ENCODE results near the gene BARHL1. TPM values are rescaled to one million over a fixed set of nuclear protein-coding genes. Genes with fewer than 3 reads are reported as not detected.

BARHL1 gene
- total and polyA plus RNA-seq, 2 experiments from 2014 or later, result not detected

DNA sequence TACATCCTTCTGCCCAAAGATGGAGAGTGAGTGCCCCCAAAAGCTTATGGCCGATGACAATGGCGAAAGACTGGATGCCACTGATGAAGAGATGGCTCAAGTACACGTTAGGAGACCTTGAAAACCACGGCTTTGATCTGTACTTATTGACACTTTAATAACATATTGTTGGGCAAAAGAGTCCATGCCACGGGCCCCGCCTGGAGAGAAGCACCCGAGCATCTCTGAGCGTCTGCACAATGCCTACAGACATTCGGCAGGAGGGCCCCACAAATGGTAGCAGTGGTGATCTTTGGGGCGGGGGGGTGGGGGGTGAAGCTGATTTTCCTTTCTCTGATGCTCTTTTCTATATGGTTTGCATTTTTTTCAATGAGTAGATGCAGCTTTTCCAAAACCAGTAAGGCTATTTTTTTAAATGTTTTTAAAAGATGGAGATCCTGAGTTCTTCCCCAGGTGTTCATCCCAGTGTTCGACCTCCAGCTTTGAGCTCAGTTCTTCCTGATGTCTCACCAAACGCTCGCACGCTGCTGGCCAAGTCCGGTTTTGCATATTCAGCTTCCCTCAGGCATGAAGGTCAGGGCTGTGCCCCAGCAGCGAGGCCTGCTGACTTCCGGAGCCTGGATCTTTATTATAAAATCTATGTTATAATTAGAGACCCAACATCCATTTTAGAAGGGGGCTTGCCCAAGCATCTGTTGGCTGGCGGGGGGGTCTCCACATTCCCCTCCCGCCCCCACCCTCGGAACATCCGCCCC, 34.3 kb upstream of the BARHL1 start:
- Histone ChIP-seq H3F3A (replicated peaks; ENCODE audit: low read depth) (no peaks in the 10 kb centered on the region), H4K20me1 (replicated peaks; ENCODE audit: insufficient read depth) (no peaks in the 10 kb centered on the region), H3K27ac (ENCODE audit: low read depth) (no peak overlapping the region), H3K36me3 (ENCODE audit: insufficient read depth) (no peaks in the 10 kb centered on the region), H3K79me2 (replicated peaks; ENCODE audit: insufficient read depth) (no peaks in the 10 kb centered on the region), H3K4me1 (ENCODE audit: insufficient read depth) (no peaks in the 10 kb centered on the region; the same call in 1 of the 2 replicates), H3K4me2 (no peak overlapping the region), H3K27me3 (ENCODE audit: insufficient read depth) (no peaks in the 10 kb centered on the region), H3K9me2 (ENCODE audit: insufficient read depth) (no peaks in the 10 kb centered on the region), H3K4me3 (no peak overlapping the region), H2AFZ (no peak overlapping the region)
- H3K9me3 Mint-ChIP-seq, result no peaks in the 10 kb centered on the region
- H3K36me3 Mint-ChIP-seq (ENCODE audit: low read depth), result no peaks in the 10 kb centered on the region; the same call in 2 of the 3 replicates
- H3K27ac Mint-ChIP-seq, result no peak overlapping the region
- DNase-seq (ENCODE audit: low spot score) (no peak), ATAC-seq (no peak)
- H3K4me1 Mint-ChIP-seq, result peaks cover 24% of the 10 kb centered on the region
- peaks cover 11% of the 10 kb centered on the region for H3K27me3 Mint-ChIP-seq (ENCODE audit: insufficient read depth, low read depth, poor library complexity)
- H3K4me3 Mint-ChIP-seq, result no peak overlapping the region
- no peak for TF ChIP-seq CREB1 (CRISPR knock-in tag; IDR thresholded peaks at IDR 0.05; ENCODE audit: low read depth)
- TF ChIP-seq JUNB (IDR thresholded peaks at IDR 0.05; ENCODE audit: unreplicated experiment), result no peak
- no peak for TF ChIP-seq ZNF114 (CRISPR knock-in tag; IDR thresholded peaks at IDR 0.05)
- TF ChIP-seq, protein P1, sequence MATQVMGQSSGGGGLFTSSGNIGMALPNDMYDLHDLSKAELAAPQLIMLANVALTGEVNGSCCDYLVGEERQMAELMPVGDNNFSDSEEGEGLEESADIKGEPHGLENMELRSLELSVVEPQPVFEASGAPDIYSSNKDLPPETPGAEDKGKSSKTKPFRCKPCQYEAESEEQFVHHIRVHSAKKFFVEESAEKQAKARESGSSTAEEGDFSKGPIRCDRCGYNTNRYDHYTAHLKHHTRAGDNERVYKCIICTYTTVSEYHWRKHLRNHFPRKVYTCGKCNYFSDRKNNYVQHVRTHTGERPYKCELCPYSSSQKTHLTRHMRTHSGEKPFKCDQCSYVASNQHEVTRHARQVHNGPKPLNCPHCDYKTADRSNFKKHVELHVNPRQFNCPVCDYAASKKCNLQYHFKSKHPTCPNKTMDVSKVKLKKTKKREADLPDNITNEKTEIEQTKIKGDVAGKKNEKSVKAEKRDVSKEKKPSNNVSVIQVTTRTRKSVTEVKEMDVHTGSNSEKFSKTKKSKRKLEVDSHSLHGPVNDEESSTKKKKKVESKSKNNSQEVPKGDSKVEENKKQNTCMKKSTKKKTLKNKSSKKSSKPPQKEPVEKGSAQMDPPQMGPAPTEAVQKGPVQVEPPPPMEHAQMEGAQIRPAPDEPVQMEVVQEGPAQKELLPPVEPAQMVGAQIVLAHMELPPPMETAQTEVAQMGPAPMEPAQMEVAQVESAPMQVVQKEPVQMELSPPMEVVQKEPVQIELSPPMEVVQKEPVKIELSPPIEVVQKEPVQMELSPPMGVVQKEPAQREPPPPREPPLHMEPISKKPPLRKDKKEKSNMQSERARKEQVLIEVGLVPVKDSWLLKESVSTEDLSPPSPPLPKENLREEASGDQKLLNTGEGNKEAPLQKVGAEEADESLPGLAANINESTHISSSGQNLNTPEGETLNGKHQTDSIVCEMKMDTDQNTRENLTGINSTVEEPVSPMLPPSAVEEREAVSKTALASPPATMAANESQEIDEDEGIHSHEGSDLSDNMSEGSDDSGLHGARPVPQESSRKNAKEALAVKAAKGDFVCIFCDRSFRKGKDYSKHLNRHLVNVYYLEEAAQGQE (IDR thresholded peaks at IDR 0.05; ENCODE audit: unreplicated experiment), result no peak
- TF ChIP-seq, protein P2, sequence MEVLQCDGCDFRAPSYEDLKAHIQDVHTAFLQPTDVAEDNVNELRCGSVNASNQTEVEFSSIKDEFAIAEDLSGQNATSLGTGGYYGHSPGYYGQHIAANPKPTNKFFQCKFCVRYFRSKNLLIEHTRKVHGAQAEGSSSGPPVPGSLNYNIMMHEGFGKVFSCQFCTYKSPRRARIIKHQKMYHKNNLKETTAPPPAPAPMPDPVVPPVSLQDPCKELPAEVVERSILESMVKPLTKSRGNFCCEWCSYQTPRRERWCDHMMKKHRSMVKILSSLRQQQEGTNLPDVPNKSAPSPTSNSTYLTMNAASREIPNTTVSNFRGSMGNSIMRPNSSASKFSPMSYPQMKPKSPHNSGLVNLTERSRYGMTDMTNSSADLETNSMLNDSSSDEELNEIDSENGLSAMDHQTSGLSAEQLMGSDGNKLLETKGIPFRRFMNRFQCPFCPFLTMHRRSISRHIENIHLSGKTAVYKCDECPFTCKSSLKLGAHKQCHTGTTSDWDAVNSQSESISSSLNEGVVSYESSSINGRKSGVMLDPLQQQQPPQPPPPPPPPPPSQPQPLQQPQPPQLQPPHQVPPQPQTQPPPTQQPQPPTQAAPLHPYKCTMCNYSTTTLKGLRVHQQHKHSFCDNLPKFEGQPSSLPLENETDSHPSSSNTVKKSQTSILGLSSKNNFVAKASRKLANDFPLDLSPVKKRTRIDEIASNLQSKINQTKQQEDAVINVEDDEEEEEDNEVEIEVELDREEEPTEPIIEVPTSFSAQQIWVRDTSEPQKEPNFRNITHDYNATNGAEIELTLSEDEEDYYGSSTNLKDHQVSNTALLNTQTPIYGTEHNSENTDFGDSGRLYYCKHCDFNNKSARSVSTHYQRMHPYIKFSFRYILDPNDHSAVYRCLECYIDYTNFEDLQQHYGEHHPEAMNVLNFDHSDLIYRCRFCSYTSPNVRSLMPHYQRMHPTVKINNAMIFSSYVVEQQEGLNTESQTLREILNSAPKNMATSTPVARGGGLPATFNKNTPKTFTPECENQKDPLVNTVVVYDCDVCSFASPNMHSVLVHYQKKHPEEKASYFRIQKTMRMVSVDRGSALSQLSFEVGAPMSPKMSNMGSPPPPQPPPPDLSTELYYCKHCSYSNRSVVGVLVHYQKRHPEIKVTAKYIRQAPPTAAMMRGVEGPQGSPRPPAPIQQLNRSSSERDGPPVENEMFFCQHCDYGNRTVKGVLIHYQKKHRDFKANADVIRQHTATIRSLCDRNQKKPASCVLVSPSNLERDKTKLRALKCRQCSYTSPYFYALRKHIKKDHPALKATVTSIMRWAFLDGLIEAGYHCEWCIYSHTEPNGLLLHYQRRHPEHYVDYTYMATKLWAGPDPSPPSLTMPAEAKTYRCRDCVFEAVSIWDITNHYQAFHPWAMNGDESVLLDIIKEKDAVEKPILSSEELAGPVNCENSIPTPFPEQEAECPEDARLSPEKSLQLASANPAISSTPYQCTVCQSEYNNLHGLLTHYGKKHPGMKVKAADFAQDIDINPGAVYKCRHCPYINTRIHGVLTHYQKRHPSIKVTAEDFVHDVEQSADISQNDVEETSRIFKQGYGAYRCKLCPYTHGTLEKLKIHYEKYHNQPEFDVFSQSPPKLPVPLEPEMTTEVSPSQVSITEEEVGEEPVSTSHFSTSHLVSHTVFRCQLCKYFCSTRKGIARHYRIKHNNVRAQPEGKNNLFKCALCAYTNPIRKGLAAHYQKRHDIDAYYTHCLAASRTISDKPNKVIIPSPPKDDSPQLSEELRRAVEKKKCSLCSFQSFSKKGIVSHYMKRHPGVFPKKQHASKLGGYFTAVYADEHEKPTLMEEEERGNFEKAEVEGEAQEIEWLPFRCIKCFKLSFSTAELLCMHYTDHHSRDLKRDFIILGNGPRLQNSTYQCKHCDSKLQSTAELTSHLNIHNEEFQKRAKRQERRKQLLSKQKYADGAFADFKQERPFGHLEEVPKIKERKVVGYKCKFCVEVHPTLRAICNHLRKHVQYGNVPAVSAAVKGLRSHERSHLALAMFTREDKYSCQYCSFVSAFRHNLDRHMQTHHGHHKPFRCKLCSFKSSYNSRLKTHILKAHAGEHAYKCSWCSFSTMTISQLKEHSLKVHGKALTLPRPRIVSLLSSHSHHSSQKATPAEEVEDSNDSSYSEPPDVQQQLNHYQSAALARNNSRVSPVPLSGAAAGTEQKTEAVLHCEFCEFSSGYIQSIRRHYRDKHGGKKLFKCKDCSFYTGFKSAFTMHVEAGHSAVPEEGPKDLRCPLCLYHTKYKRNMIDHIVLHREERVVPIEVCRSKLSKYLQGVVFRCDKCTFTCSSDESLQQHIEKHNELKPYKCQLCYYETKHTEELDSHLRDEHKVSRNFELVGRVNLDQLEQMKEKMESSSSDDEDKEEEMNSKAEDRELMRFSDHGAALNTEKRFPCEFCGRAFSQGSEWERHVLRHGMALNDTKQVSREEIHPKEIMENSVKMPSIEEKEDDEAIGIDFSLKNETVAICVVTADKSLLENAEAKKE (CRISPR knock-in tag; IDR thresholded peaks at IDR 0.05), result no peak
- TF ChIP-seq, protein P3, sequence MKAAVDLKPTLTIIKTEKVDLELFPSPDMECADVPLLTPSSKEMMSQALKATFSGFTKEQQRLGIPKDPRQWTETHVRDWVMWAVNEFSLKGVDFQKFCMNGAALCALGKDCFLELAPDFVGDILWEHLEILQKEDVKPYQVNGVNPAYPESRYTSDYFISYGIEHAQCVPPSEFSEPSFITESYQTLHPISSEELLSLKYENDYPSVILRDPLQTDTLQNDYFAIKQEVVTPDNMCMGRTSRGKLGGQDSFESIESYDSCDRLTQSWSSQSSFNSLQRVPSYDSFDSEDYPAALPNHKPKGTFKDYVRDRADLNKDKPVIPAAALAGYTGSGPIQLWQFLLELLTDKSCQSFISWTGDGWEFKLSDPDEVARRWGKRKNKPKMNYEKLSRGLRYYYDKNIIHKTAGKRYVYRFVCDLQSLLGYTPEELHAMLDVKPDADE (IDR thresholded peaks at IDR 0.05), result no peak
- no peak for TF ChIP-seq EZH2phosphoT487 (IDR thresholded peaks at IDR 0.05; ENCODE audit: unreplicated experiment)
- TF ChIP-seq, protein P4, sequence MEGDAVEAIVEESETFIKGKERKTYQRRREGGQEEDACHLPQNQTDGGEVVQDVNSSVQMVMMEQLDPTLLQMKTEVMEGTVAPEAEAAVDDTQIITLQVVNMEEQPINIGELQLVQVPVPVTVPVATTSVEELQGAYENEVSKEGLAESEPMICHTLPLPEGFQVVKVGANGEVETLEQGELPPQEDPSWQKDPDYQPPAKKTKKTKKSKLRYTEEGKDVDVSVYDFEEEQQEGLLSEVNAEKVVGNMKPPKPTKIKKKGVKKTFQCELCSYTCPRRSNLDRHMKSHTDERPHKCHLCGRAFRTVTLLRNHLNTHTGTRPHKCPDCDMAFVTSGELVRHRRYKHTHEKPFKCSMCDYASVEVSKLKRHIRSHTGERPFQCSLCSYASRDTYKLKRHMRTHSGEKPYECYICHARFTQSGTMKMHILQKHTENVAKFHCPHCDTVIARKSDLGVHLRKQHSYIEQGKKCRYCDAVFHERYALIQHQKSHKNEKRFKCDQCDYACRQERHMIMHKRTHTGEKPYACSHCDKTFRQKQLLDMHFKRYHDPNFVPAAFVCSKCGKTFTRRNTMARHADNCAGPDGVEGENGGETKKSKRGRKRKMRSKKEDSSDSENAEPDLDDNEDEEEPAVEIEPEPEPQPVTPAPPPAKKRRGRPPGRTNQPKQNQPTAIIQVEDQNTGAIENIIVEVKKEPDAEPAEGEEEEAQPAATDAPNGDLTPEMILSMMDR (conservative IDR thresholded peaks at IDR 0.05; ENCODE audit: low read depth in 2 of 2), result no peak
- no peak for TF ChIP-seq EZH2 (IDR thresholded peaks at IDR 0.05; ENCODE audit: low read depth, unreplicated experiment)
- no peak for TF ChIP-seq STAT1 (IDR thresholded peaks at IDR 0.05; ENCODE audit: unreplicated experiment)
- no peak for TF ChIP-seq POLR2AphosphoS5 (IDR thresholded peaks at IDR 0.05; ENCODE audit: low read depth)
- TF ChIP-seq ZNF331 (CRISPR knock-in tag; IDR thresholded peaks at IDR 0.05; ENCODE audit: low read depth), result no peak
- TF ChIP-seq NANOG (IDR thresholded peaks at IDR 0.05; ENCODE audit: borderline replicate concordance), result no peak
